ENCODE measurements around the gene ANKFN1. TPM values are rescaled to one million over a fixed set of nuclear protein-coding genes. Genes with fewer than 3 reads are reported as not detected.
"Not testable (repeated sequence)": the region's sequence is repeated elsewhere in the genome, so short reads cannot be mapped to it uniquely, and the experiment has no call there.

The ANKFN1 gene
- polyA plus RNA-seq, 3 donors, result 0.70 to 1.4 (median 0.80) TPM

DNA sequence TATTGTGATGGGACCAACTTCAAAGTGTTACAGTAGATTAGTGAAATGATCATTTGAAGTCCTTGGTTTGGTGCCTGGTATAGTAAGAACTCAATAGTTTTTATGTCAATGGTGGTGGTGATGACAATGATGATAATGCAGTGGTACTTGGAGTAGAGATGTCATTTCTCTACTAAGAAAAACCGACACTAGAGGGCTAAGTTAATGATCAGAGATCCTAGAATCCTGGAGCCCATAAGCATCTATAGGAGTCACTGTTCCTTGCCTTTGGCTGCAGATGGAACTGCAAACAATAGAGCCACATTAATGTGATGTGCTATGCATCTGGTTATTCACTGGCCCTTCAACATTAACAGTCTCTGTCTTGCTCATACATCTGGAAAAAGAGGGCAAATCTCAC is 103.8 kb downstream of the ANKFN1 start:
- no peak for DNase-seq (ENCODE audit: extremely low read depth in 1 of 11, low read depth in 9 of 11, low spot score in 4 of 11)

DNA sequence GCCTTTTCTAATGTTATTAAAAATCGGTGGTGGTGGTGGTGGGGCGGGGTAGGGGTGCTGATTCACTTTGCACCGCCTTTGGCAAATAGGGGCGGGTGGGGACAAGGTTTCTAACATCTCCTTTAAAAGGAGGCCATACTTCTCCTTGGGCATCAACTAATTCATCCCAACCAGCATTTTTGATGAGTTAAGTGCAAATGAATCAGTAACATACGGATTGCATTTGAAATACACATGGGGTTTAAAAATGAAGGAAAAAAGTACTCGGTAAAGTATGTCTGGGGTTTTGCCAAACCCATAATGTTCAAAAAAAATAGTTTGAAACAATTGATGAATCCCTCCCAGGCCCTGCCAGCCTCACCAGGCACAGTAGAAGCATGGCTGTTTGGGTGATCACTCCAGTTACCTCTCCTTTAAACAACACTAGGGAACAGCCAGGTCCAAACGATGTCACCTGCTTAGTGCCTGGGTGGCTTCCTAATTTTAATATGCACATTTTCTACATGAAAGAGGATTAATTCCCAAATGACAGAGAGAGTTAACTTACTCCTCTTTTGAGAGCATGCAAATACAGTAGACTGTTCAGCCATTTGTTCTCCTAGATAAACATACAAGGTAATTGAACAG is 107.2 kb downstream of the ANKFN1 start:
- DNase-seq (ENCODE audit: extremely low read depth in 1 of 11, low read depth in 9 of 11, low spot score in 4 of 11), result no peak

DNA sequence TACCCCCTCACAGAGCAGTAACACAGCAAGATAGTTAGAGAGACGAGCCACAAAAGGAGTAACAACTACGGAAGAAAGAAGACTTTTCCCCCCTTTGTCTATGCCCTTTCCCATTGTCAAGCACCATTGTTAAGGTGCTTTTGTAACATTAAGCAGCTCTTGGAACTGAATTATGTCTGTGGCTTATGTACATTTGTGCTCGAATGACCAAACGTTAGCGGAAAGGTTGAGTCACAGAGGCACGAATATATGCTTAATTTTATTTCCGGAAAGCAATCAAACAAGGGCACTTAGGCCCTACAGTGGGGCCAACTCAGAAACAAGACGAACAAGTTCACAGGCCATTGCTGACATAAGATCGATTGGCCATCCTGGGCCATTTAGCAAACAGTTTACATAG is 109.5 kb downstream of the ANKFN1 start:
- DNase-seq (ENCODE audit: extremely low read depth in 1 of 11, low read depth in 9 of 11, low spot score in 4 of 11), result no peak

DNA sequence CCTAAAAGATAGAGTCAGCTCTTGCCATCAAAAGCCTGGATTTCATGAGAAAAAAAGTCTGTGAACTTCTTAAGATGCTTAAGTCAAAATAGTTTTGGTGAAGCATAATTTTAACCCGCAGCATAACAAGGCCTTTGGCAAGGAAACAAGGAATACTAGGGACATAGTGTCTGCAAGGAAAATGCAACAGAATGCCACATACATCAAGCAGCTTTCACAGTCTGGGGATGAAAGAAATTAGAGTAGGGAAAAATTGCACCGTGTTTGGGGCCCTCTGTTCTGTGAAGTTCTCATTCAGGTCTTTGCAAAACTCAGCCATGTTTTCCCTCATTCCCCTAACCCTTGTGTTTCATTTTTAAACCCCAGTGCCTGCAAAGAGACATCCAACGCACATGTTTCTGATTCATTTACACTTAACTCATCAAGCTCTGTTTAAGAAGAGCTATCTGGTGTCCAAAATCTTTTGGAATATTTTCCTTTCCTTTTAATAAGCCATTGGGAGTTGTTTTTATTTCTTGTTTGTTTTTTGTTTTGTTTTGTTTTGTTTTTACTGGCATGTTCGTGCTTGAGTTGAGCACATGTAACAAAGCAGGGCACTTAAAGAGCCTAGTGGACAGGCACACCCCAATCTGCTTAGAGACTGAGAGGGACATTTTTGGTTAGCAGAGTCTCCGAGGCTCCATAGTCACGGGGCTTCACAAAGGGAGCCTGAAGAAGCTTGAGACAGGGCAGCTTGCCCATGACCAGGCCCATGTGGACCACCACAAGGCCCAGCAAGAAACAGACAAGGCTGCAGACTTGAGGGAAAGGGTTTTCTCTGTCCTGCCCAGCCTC is 116.5 kb downstream of the ANKFN1 start:
- DNase-seq (ENCODE audit: extremely low read depth in 1 of 11, low read depth in 9 of 11, low spot score in 4 of 11), result no peak

DNA sequence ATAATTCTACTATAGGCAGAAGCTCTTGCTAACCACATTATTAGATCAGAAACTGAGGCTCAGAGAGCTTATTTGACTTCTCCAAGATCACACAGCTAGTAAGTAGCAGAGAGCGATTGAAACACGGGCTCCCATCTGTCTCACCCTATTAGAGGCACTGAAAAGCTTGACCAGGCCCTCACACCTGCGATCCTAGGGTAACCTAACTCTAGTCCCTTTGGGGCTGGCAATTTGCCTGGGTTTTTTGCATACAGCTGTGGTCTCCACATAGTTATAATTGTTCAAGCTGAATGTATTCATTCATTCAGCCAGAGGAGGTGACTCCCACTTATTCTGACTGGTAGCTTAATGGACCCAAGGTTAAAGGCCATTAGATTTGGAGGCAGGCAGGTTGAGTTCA is 121.2 kb downstream of the ANKFN1 start:
- no peak for DNase-seq (ENCODE audit: extremely low read depth in 1 of 11, low read depth in 9 of 11, low spot score in 4 of 11)

DNA sequence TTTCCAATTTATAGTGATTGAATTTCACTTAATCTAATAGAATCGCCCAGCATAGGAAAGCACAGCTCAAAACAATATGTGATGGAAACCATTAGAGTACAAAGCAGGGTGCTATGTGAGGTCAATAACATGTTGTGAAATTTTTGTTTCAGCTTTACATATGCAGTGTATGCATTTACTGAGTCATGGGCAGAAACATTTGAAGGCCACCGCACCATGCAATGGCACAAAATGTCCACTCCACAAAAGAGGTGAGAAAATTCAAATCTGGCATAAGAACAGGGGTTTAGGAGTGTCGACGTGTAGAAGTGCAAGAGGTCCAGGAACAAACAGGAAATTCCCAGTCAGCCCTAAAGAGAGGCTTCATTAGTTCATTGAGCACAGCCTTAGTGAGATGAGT is 131.2 kb downstream of the ANKFN1 start:
- DNase-seq (ENCODE audit: extremely low read depth in 1 of 11, low read depth in 9 of 11, low spot score in 4 of 11), result no peak

DNA sequence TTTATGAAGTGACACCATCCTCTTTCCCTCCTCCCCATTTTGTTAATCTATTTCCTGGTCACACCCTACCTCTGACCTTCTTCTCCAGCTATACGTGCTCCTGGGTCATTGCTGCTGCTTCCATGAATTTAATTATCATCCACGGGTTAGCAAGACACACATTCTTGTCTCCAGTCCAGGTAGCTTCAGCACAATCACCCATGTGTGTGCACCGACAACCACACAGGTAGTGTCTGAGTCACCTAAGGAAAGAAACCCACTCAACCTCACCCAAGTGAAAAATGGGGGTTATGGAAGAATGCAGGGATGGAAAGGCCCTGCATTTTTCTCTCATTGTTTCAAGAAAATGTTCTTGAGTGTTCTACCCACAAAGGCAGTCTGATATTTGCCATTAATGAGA is 135.5 kb downstream of the ANKFN1 start:
- DNase-seq (ENCODE audit: extremely low read depth in 1 of 11, low read depth in 9 of 11, low spot score in 4 of 11), result not testable (repeated sequence)

DNA sequence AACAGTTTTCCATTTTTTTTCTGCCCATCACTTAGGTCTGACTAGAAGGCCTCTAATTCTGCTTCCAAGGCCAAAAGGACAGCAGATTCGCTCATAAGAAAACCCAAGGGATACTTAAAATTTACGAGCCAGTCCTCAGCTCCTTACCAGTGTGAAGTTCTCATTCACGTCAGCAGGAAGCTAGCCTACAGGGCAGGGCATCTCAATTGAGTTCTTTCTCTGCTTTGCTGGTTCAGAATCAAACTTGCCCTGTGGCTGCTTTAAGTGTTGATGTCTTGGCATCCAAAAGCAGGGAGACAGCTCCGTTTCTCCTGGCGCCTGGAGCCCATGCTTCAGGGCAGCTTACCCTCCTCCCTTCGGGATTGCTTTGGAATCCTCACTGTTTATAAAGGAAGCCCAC is 136.0 kb downstream of the ANKFN1 start:
- no peak for DNase-seq (ENCODE audit: extremely low read depth in 1 of 11, low read depth in 9 of 11, low spot score in 4 of 11)

DNA sequence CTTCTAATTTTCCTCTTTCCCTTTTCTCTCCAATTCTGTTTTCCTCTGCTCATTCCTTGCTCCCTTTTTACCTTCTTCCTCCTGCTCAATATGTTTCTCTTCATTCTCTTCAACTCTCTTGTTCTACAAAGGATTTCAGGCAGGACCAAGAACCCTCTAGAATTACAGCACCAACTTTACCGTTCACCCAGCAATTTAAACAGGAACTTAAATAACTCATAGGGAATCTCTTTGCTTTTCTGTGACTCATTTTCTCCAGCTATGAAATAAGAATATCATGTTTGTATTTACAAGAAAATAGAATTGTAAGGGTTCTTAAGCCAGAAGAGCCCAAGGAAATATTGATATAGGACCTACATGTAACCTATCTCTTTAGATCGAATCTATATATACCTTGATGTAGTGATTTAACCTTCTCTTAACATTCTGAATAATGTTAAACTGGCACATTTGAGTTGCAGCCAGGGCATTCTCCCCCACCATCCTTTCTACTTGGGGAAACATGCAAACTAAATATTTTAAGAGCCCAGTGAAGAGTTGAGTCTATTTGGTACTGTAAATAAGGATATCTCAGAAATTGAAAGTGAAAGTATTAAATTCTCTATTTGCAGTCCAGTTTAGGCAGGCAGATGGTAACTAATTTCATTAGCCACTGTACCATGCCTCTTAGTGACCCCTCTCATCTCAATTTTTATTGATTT is 137.0 kb downstream of the ANKFN1 start:
- no peak for DNase-seq (ENCODE audit: extremely low read depth in 1 of 11, low read depth in 9 of 11, low spot score in 4 of 11)

DNA sequence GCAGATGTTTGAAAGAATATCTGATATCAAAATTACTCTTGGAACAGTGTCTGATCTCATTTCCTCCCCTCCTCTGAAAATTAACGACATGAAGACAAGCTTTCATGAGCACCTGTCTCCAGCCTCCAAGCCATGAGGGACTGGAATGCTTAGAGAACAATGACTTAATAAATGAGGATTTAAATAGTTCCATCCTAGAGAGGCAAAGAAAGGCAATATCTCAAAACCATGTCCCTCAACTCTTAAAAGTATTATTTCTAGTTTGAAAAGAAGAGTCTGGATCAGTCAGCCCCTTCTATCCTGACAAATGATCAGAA is 137.5 kb downstream of the ANKFN1 start:
- peak in 1 of 11 donors; percentile 5 for DNase-seq (ENCODE audit: extremely low read depth in 1 of 11, low read depth in 9 of 11, low spot score in 4 of 11)

DNA sequence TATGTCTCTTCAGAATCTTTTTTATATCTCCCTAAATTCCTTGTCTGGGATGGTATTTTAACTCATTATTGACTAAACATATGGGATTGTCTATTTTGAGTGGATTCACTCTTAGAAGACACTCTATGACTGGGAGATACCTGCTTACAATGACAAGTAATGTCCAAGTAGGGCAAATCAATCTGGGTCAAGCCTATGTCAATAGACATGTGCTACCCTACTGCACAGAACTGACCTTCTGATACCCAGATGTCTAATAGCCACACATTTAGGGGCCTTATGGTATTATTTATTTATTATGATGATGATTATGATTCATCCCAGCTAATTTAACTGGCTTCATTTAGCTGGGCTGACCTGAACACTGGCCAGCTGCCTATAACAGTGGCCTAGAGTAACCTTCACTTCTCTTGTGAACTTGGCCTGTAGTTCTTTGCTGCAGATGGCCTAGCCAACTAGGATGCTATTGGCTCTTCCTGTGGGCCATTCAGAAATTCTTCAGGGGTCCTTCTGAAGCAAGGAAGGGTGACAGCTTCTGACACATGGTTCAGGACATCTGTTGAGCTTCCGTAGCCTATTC is 138.0 kb downstream of the ANKFN1 start:
- no peak for DNase-seq (ENCODE audit: extremely low read depth in 1 of 11, low read depth in 9 of 11, low spot score in 4 of 11)

DNA sequence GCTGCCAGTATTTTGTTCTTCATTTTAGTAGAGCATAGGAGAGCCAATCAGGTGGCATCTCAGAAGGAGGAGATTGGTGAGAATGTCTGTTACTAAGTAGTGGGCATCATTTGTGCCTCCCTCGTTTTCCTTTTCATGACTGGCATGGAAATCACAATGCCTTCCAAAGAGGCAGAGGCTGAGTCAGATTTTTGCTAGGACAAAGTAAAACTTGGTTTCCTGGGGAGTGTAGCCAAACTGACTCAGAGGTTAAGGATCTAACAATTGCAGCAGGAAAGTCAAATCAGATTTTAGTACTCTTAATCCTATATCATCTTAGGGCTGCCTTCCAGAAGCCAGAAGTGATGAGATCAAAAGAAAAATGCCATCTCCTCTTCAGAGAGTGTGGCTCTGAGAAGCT is 138.7 kb downstream of the ANKFN1 start:
- DNase-seq (ENCODE audit: extremely low read depth in 1 of 11, low read depth in 9 of 11, low spot score in 4 of 11), result no peak

DNA sequence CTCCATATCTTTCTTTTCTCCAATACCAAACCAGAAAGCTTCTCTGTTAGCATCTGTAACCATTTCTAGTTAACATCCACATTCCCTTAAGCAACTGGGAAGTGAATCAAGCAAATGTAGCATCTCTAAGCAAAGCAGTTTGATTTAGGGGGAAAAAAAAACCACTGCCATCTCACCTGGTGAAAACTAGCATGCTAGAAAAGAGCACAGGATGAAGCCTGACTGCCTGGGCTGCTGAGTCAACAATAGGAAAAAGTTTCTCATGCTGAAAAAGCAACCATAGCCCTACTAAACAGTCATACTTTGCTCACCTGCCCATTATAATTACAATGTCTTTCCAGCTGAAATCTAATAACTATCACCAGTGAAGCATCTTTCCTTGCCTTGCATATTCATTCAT is 139.3 kb downstream of the ANKFN1 start:
- DNase-seq (ENCODE audit: extremely low read depth in 1 of 11, low read depth in 9 of 11, low spot score in 4 of 11), result no peak

DNA sequence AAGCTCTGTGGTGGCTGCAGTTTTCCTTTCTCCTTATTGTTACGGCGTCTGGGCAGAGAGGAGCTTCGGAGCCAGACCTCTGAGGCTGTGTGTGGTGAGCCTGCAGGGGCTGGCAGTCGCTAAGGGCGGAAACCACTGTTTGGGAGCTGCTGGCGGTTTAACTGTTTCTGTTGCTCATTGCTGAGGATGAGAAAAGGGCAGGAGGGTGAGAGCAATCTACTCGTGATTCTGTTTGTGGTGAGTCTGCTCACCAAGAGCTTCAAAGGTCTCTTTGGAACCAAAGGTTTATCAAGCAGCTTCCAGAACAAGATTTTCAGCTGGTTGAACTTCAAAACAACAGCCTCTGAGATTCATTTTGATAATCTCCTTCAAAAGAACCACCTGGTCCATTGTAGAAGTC is 143.9 kb downstream of the ANKFN1 start:
- no peak for DNase-seq (ENCODE audit: extremely low read depth in 1 of 11, low read depth in 9 of 11, low spot score in 4 of 11)

DNA sequence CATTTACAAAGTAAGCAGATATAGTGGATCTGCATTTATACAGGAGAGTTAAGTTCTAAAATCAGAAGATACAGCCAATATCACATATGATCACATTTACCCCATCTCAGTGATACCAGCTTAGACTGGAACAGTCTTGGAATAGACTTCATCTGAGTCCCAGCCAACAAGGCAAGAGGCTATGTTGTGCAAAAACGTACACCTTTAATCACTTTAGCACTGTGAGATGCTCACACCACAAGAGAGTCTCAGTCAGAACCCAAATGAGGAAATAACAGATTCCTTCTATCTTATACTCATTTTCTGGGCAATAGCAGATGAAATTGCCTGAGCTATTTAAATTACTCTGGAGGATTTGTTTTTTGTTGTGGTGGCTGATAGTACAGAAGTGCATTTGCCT is 145.6 kb downstream of the ANKFN1 start:
- no peak for DNase-seq (ENCODE audit: extremely low read depth in 1 of 11, low read depth in 9 of 11, low spot score in 4 of 11)

DNA sequence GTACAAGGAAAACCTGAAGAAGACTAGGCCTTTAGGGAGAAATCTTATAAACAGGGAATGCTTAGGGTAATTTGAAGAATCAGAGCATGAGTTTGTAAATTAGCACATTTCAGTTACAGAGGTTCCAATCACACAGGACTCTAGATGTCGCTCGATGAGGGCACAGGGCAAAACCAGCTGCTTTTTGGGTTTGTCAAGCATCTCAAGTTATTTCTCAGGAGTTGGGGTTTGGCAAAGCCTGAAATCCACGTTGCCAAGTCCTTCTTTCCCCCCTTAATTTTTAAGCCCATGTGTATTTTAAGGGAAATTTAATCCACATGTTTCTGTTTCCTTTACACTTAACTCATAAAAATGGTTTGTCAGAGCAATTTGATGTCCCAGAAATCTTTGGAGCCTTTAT is 146.9 kb downstream of the ANKFN1 start:
- DNase-seq (ENCODE audit: extremely low read depth in 1 of 11, low read depth in 9 of 11, low spot score in 4 of 11), result no peak

DNA sequence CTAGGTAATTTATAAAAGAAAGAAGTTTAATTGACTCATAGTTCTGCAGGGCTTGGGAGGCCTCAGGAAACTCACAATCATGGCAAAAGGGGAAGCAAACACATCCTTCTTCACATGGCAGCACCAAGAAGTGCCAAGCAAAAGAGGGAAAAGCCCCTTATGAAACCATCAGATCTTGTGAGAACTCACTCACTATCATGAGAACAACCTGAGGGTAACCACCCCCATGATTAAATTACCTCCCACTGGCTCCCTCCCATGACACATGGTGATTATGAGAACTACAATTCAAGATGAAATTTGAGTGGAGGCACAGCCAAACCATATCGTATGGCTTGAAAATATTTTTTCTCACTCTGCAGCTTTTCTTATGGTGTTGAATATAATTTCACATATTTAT is 151.7 kb downstream of the ANKFN1 start:
- no peak for DNase-seq (ENCODE audit: extremely low read depth in 1 of 11, low read depth in 9 of 11, low spot score in 4 of 11)

DNA sequence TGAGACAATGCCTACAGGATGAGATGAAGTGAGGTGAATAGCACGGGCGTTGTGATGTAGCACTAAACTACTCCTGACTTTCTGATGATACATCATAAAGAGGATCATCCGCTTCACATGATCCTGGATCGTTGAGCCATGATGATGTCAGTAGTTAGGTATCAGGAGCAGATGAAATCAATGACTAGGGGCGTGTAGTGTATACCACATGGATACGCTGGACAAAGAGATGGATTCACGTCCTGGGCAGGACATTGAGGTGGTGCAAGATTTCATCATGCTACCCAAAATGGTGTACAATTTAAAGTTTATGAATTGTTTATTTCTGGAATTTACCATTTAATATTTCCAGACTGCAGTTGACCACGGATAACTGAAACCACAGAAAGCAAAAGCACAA is 156.6 kb downstream of the ANKFN1 start:
- DNase-seq (ENCODE audit: extremely low read depth in 1 of 11, low read depth in 9 of 11, low spot score in 4 of 11), result no peak

DNA sequence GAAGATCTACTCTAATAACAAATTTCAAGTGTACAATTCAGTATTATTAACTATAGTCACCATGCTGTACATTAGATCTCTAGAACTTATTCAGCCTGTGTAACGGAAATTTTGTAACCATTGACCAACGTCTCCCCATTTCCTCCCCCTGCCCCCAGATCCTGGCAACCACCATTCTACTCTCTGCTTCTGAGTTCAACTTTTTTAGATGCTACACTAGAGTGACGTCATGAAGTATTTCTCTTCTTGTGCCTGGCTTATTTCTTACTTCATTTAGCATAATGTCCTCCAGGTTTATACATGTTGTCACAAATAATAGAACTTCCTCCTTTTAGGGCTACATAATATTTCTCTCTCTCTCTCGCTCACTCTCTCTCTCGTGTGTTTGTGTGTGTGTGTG is 157.5 kb downstream of the ANKFN1 start:
- no peak for DNase-seq (ENCODE audit: extremely low read depth in 1 of 11, low read depth in 9 of 11, low spot score in 4 of 11)

DNA sequence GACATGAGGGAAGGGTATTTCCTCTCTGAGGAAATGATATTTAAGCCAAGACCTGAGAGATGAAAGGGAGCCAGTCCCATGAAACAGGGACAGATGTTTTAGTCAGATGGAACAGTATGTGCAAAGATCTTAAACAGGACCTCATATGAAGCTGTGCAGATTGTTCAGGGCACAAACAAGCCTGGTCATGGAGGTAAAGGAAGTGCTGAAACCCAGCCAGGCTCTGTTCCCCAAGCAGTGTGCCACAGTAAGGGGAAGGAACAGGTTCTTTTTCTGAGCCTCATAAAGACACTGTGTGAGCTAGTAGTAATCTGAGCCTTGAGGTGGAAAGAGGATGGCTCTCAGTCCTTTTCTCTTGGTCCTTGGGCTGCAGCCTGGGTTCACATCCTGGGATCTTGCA is 159.9 kb downstream of the ANKFN1 start:
- DNase-seq (ENCODE audit: extremely low read depth in 1 of 11, low read depth in 9 of 11, low spot score in 4 of 11), result no peak

Data from renal cortex interstitium (tissue), 11 donors.